Stimulated activated CD4-positive, alpha-beta T cell treated with anti-CD3 and anti-CD28 coated beads, TNF-alpha, amount 100 ng/mL, for 24 hours (primary cell): ENCODE measurements around the gene PKD1L1.

Experiments
- DNase-seq, 3 experiments: peaks; one replicate each; pipeline ENCODE4 v3.0.0-alpha.2; 2020; ENCODE audit warnings: low read depth in 3 of 3

Gene PKD1L1

GRCh38 chr7:47739301-47739875 is 208.9 kb downstream of the PKD1L1 start:
- DNase-seq: no peak

- no peak for DNase-seq
These were observed 209.6 kb downstream of the PKD1L1 start for GRCh38 chr7:47738563-47739166.

- no peak for DNase-seq
These were observed 210.7 kb downstream of the PKD1L1 start for GRCh38 chr7:47737601-47738000.

- DNase-seq: no peak
These were observed 212.6 kb downstream of the PKD1L1 start for GRCh38 chr7:47735431-47736345.

- DNase-seq: no peak
These were observed 213.3 kb downstream of the PKD1L1 start for GRCh38 chr7:47734949-47735291.

GRCh38 chr7:47734287-47734948 is 213.8 kb downstream of the PKD1L1 start:
- no peak for DNase-seq

GRCh38 chr7:47730142-47730541 is 218.1 kb downstream of the PKD1L1 start:
- no peak for DNase-seq

GRCh38 chr7:47726047-47726726 is 222.1 kb downstream of the PKD1L1 start:
- DNase-seq: no peak

- no peak for DNase-seq
These were observed 223.1 kb downstream of the PKD1L1 start for GRCh38 chr7:47725031-47725780.
